Suppressor macrophage treated with lipopolysaccharide for 4 hours (primary cell): ENCODE data around the gene HS3ST3B1.
A peak's percentile ranks its signal among the peaks of the same experiment; 100 is the strongest.

Experiments used
- DNase-seq: peaks from one replicate; pipeline ENCODE4 v3.0.0-alpha.2; 2020

HS3ST3B1 gene

GRCh38 chr17:14303343-14304221, 2.7 kb downstream of the HS3ST3B1 start:
- no peak for DNase-seq

GRCh38 chr17:14304222-14304772, 3.4 kb downstream of the HS3ST3B1 start:
- no peak for DNase-seq

- no peak for DNase-seq
Measured at GRCh38 chr17:14304773-14305517, 4.1 kb downstream of the HS3ST3B1 start.

- DNase-seq: no peak
Measured at GRCh38 chr17:14305785-14306496, 5.1 kb downstream of the HS3ST3B1 start.

GRCh38 chr17:14306596-14306995, 5.7 kb downstream of the HS3ST3B1 start:
- no peak for DNase-seq

GRCh38 chr17:14307560-14308024, 6.7 kb downstream of the HS3ST3B1 start:
- no peak for DNase-seq

GRCh38 chr17:14308636-14308964, 7.7 kb downstream of the HS3ST3B1 start:
- no peak for DNase-seq

GRCh38 chr17:14308965-14309879, 8.3 kb downstream of the HS3ST3B1 start:
- DNase-seq: peak; percentile 83

- DNase-seq: no peak
Measured at GRCh38 chr17:14310101-14310500, 9.2 kb downstream of the HS3ST3B1 start.

- DNase-seq: no peak
Measured at GRCh38 chr17:14310605-14311004, 9.7 kb downstream of the HS3ST3B1 start.

GRCh38 chr17:14311186-14311705, 10.4 kb downstream of the HS3ST3B1 start:
- no peak for DNase-seq

- peak; percentile 83 for DNase-seq
Measured at GRCh38 chr17:14311981-14312380, 11.1 kb downstream of the HS3ST3B1 start.

- no peak for DNase-seq
Measured at GRCh38 chr17:14312522-14312921, 11.6 kb downstream of the HS3ST3B1 start.

GRCh38 chr17:14316126-14316832, 15.4 kb downstream of the HS3ST3B1 start:
- no peak for DNase-seq

GRCh38 chr17:14317383-14317782, 16.5 kb downstream of the HS3ST3B1 start:
- DNase-seq: no peak

GRCh38 chr17:14318109-14318917, 17.4 kb downstream of the HS3ST3B1 start:
- DNase-seq: no peak

GRCh38 chr17:14318918-14319205, 18.0 kb downstream of the HS3ST3B1 start:
- DNase-seq: no peak

GRCh38 chr17:14320098-14320497, 19.2 kb downstream of the HS3ST3B1 start:
- DNase-seq: no peak

GRCh38 chr17:14320734-14321475, 20.0 kb downstream of the HS3ST3B1 start:
- no peak for DNase-seq
